Heart left ventricle (tissue), 13 donors: ENCODE measurements around the gene SAXO1.
"Not testable (repeated sequence)": the region's sequence is repeated elsewhere in the genome, so short reads cannot be mapped to it uniquely, and the experiment has no call there.

Source experiments
- CTCF ChIP-seq, 12 donors: fragments of 200-600 bp; sonication (generic) in 4 of 12; IDR thresholded peaks; one replicate each; pipeline versions ENCODE4 v1.5.0 to v1.8.0; 2018 to 2022; ENCODE audit warnings: antibody characterized with exemption in 12 of 12, mild to moderate bottlenecking in 5 of 12
- POLR2A ChIP-seq, 2 donors: fragments of 450-650 bp; IDR thresholded peaks; one replicate each; pipeline ENCODE4 v1.6.1; 2017; ENCODE audit warnings: antibody characterized with exemption in 2 of 2, mild to moderate bottlenecking in 2 of 2, moderate library complexity in 2 of 2
- donor health status: ischemic (EF 13 %, LVEDD 7.1; RV severe dilation, severe dysfunction).
- donor health status: DM: no; HTN: yes; CAD: no.
- donor health status: DM: no; HTN: no; CAD: no.
- donor health status: ischemic (EF 25% LVEDD 6.9; RV normal size, moderate dysfunction).
- donor health status: ischemic (EF 25% LVEDD 5.7; RV mildly dilated, moderate dysfunction).
- donor health status: ischemic (EF 35%, LVEDD 5.7; RV mildly dilated, moderate dysfunction).
- donor health status: nonischemic (EF 11% LVEDD 7.7; RV severe dilation, severe dysfunction).
- donor health status: DM: yes; HTN: yes; CAD: no.
- donor health status: PGD.
- donor health status: ischemic (EF 29% LVEDD 5.4; RV normal size, mild dysfunction).
- donor health status: nonischemic (EF 23%, LVEDD 6.1; RV moderate dilation, normal function).

GRCh38 chr9:18991197-18991596 lies 41.8 kb downstream of the SAXO1 start:
- not testable (repeated sequence) for TF ChIP-seq POLR2A, CTCF (IDR thresholded peaks at IDR 0.05)
